ENCODE results near the gene SEC23IP.

SEC23IP gene

GRCh38 chr10:119917777-119918176, 25.2 kb downstream of the SEC23IP start:
- Histone ChIP-seq H3K79me2 (no peaks in the 10 kb centered on the region), H3K4me2 (ENCODE audit: low read length) (no peak overlapping the region), H3K4me1 (no peaks in the 10 kb centered on the region), H3K9ac (no peak overlapping the region), H3K36me3 (ENCODE audit: control insufficient read depth, insufficient read depth, low read length) (peaks cover 2% of the 10 kb centered on the region), H3K9me3 (ENCODE audit: control insufficient read depth, low read length) (no peaks in the 10 kb centered on the region), H3K27me3 (ENCODE audit: control insufficient read depth, insufficient read depth, low read length) (no peaks in the 10 kb centered on the region), H3K4me3 (ENCODE audit: low read depth, low read length) (no peak overlapping the region), H3K27ac (no peak overlapping the region), H2AFZ (no peak overlapping the region)
- TF ChIP-seq CTCF (IDR thresholded peaks at IDR 0.05): no peak

GRCh38 chr10:119919271-119919670, 26.7 kb downstream of the SEC23IP start:
- H3K4me3 ChIP-seq (ENCODE audit: low read depth, low read length): no peak overlapping the region
- H3K9ac ChIP-seq: no peak overlapping the region
- H3K27me3 ChIP-seq (ENCODE audit: control insufficient read depth, insufficient read depth, low read length): no peaks in the 10 kb centered on the region
- peaks cover 2% of the 10 kb centered on the region for H3K36me3 ChIP-seq (ENCODE audit: control insufficient read depth, insufficient read depth, low read length)
- H3K79me2 ChIP-seq: no peaks in the 10 kb centered on the region
- no peak overlapping the region for H3K4me2 ChIP-seq (ENCODE audit: low read length)
- TF ChIP-seq CTCF (IDR thresholded peaks at IDR 0.05): no peak
- no peaks in the 10 kb centered on the region for H3K4me1 ChIP-seq
- no peak overlapping the region for H2AFZ ChIP-seq
- no peaks in the 10 kb centered on the region for H3K9me3 ChIP-seq (ENCODE audit: control insufficient read depth, low read length)
- no peak overlapping the region for H3K27ac ChIP-seq

GRCh38 chr10:119919826-119920225, 27.3 kb downstream of the SEC23IP start:
- Histone ChIP-seq H3K9ac (no peak overlapping the region), H3K27ac (no peak overlapping the region), H2AFZ (no peak overlapping the region), H3K4me3 (ENCODE audit: low read depth, low read length) (no peak overlapping the region), H3K27me3 (ENCODE audit: control insufficient read depth, insufficient read depth, low read length) (no peaks in the 10 kb centered on the region), H3K79me2 (no peaks in the 10 kb centered on the region), H3K4me1 (no peaks in the 10 kb centered on the region), H3K4me2 (ENCODE audit: low read length) (no peak overlapping the region), H3K36me3 (ENCODE audit: control insufficient read depth, insufficient read depth, low read length) (peaks cover 2% of the 10 kb centered on the region), H3K9me3 (ENCODE audit: control insufficient read depth, low read length) (no peaks in the 10 kb centered on the region)
- no peak for TF ChIP-seq CTCF (IDR thresholded peaks at IDR 0.05)

- H3K4me2 ChIP-seq (ENCODE audit: low read length): no peak overlapping the region
- no peak overlapping the region for H3K4me3 ChIP-seq (ENCODE audit: low read depth, low read length)
- H3K27ac ChIP-seq: no peak overlapping the region
- no peaks in the 10 kb centered on the region for H3K79me2 ChIP-seq
- no peak overlapping the region for H2AFZ ChIP-seq
- no peaks in the 10 kb centered on the region for H3K36me3 ChIP-seq (ENCODE audit: control insufficient read depth, insufficient read depth, low read length)
- no peak for TF ChIP-seq CTCF (IDR thresholded peaks at IDR 0.05)
- H3K4me1 ChIP-seq: no peaks in the 10 kb centered on the region
- no peak overlapping the region for H3K9ac ChIP-seq
- no peaks in the 10 kb centered on the region for H3K9me3 ChIP-seq (ENCODE audit: control insufficient read depth, low read length)
- no peaks in the 10 kb centered on the region for H3K27me3 ChIP-seq (ENCODE audit: control insufficient read depth, insufficient read depth, low read length)
These were observed 35.9 kb downstream of the SEC23IP start for GRCh38 chr10:119928411-119928810.

GRCh38 chr10:119931871-119932270, 39.3 kb downstream of the SEC23IP start:
- Histone ChIP-seq H2AFZ (no peak overlapping the region), H3K4me2 (ENCODE audit: low read length) (no peak overlapping the region), H3K9me3 (ENCODE audit: control insufficient read depth, low read length) (no peaks in the 10 kb centered on the region), H3K27ac (no peak overlapping the region), H3K27me3 (ENCODE audit: control insufficient read depth, insufficient read depth, low read length) (no peaks in the 10 kb centered on the region), H3K9ac (no peak overlapping the region), H3K79me2 (no peaks in the 10 kb centered on the region), H3K4me3 (ENCODE audit: low read depth, low read length) (no peak overlapping the region), H3K4me1 (no peaks in the 10 kb centered on the region), H3K36me3 (ENCODE audit: control insufficient read depth, insufficient read depth, low read length) (no peaks in the 10 kb centered on the region)
- TF ChIP-seq CTCF (IDR thresholded peaks at IDR 0.05): no peak
